WTC11 (cell line): ENCODE data around the gene GABARAPL1. TPM values are rescaled to one million over a fixed set of nuclear protein-coding genes. Genes with fewer than 3 reads are reported as not detected.
"Not testable (repeated sequence)": the region's sequence is repeated elsewhere in the genome, so short reads cannot be mapped to it uniquely, and the experiment has no call there.

ENCODE experiments used
- ATAC-seq: fragments of 200-7000 bp; cut with Tn5 transposase; 2 replicates; pipeline ENCODE4 v1.10.0; 2021; ENCODE audit warnings: mild to moderate bottlenecking, moderate library complexity
- CTCF ChIA-PET: fragments of 300-600 bp; sonication (Branson Sonifier 250); formaldehyde crosslinking; loops from one replicate; lab custom pipeline; 2021; ENCODE audit warnings: antibody characterized with exemption; lab: Charles Lee
- POLR2A ChIA-PET: fragments of 350-600 bp; sonication (Branson Sonifier 250); formaldehyde crosslinking; loops from one replicate; lab custom pipeline; 2021; ENCODE audit warnings: antibody characterized with exemption; lab: Charles Lee
- DNase-seq: peaks from one replicate; pipeline ENCODE4 v3.0.0; 2021; ENCODE audit warnings: low spot score
- H3K27ac Mint-ChIP-seq: 2 replicates; pipeline ENCODE4 v1.8.0; 2021; ENCODE audit warnings: mixed read lengths
- H3K27me3 Mint-ChIP-seq: 2 replicates; pipeline ENCODE4 v1.8.0; 2021; ENCODE audit warnings: low read depth, mild to moderate bottlenecking, moderate library complexity, mixed read lengths
- H3K36me3 Mint-ChIP-seq: 2 replicates; pipeline ENCODE4 v1.8.0; 2021; ENCODE audit warnings: mixed read lengths
- H3K4me1 Mint-ChIP-seq: 2 replicates; pipeline ENCODE4 v1.8.0; 2022; ENCODE audit warnings: mixed read lengths
- H3K4me3 Mint-ChIP-seq: 2 replicates; pipeline ENCODE4 v1.8.0; 2021; ENCODE audit warnings: mild to moderate bottlenecking, moderate library complexity, mixed read lengths
- H3K9me3 Mint-ChIP-seq: 2 replicates; pipeline ENCODE4 v1.8.0; 2021; ENCODE audit warnings: mixed read lengths
- ATF1 ChIP-seq: sonication (generic); formaldehyde crosslinking; IDR thresholded peaks from 2 replicates; pipeline ENCODE4 v1.8.1; 2023; ENCODE audit warnings: mild to moderate bottlenecking, moderate library complexity, missing genetic modification reagents
- CBFB ChIP-seq: sonication (generic); formaldehyde crosslinking; IDR thresholded peaks from 2 replicates; pipeline ENCODE4 v1.8.1; 2022; ENCODE audit warnings: mild to moderate bottlenecking, low read depth, missing genetic modification reagents
- FOXK1 ChIP-seq: sonication (generic); formaldehyde crosslinking; IDR thresholded peaks from 2 replicates; pipeline ENCODE4 v1.8.0; 2022; ENCODE audit warnings: mild to moderate bottlenecking, moderate library complexity, missing genetic modification reagents
- GABPB1 ChIP-seq: sonication (generic); formaldehyde crosslinking; IDR thresholded peaks from 2 replicates; pipeline ENCODE4 v1.8.1; 2023; ENCODE audit warnings: mild to moderate bottlenecking, missing genetic modification reagents
- GRHL2 ChIP-seq: fragments of 250-450 bp; sonication (Bioruptor Pico); IDR thresholded peaks from 2 replicates; pipeline ENCODE4 v1.8.0; 2022; ENCODE audit warnings: mild to moderate bottlenecking, moderate library complexity; ENCODE audit not compliant: insufficient replicate concordance, severe bottlenecking
- GTF2I ChIP-seq: fragments of 250-450 bp; sonication (Bioruptor Pico); conservative IDR thresholded peaks from 2 replicates; pipeline ENCODE4 v1.4.0; 2021; ENCODE audit warnings: mild to moderate bottlenecking
- IRF2 ChIP-seq: sonication (generic); formaldehyde crosslinking; IDR thresholded peaks from 2 replicates; pipeline ENCODE4 v1.8.0; 2022; ENCODE audit warnings: low read depth, missing genetic modification reagents, borderline replicate concordance
- MYBL2 ChIP-seq: sonication (generic); formaldehyde crosslinking; IDR thresholded peaks from 2 replicates; pipeline ENCODE4 v1.8.1; 2023; ENCODE audit warnings: mild to moderate bottlenecking, moderate library complexity, missing genetic modification reagents
- NFE2L1 ChIP-seq: sonication (generic); formaldehyde crosslinking; IDR thresholded peaks from 2 replicates; pipeline ENCODE4 v1.8.1; 2023; ENCODE audit warnings: missing genetic modification reagents
- RORB ChIP-seq: fragments of 250-450 bp; sonication (Bioruptor Pico); IDR thresholded peaks from 2 replicates; pipeline ENCODE4 v1.9.0; 2021; ENCODE audit warnings: mild to moderate bottlenecking
- TEAD4 ChIP-seq: sonication (generic); formaldehyde crosslinking; IDR thresholded peaks from 2 replicates; pipeline ENCODE4 v1.8.0; 2022; ENCODE audit warnings: mild to moderate bottlenecking, missing genetic modification reagents
- TP53 ChIP-seq: sonication (generic); formaldehyde crosslinking; IDR thresholded peaks from 2 replicates; pipeline ENCODE4 v1.8.1; 2023; ENCODE audit warnings: mild to moderate bottlenecking, missing genetic modification reagents
- ZNF416 ChIP-seq: fragments of 250-450 bp; sonication (Bioruptor Pico); IDR thresholded peaks from 2 replicates; pipeline ENCODE4 v1.9.0; 2021; ENCODE audit warnings: mild to moderate bottlenecking, inconsistent platforms
- ZNF423 ChIP-seq: fragments of 250-450 bp; sonication (Bioruptor Pico); IDR thresholded peaks from 2 replicates; pipeline ENCODE4 v2.1.2; 2022; ENCODE audit warnings: mild to moderate bottlenecking, moderate library complexity
- total RNA-seq: library from RNA; stranded (reverse); gene quantifications from 3 replicates; pipeline ENCODE4 v1.2.3, GENCODE V29; 2021
- TF ChIP-seq, protein P1 (sequence below): sonication (generic); formaldehyde crosslinking; IDR thresholded peaks from 2 replicates; pipeline ENCODE4 v1.8.1; 2023; ENCODE audit warnings: mild to moderate bottlenecking, missing genetic modification reagents
- TF ChIP-seq, protein P2 (sequence below): fragments of 250-450 bp; sonication (Bioruptor Pico); IDR thresholded peaks from 2 replicates; pipeline ENCODE4 v1.8.0; 2021; ENCODE audit warnings: mild to moderate bottlenecking
- TF ChIP-seq, protein P3 (sequence below): sonication (generic); formaldehyde crosslinking; IDR thresholded peaks from 2 replicates; pipeline ENCODE4 v1.8.1; 2022; ENCODE audit warnings: missing genetic modification reagents, borderline replicate concordance
- TF ChIP-seq, protein P4 (sequence below): fragments of 250-450 bp; sonication (Bioruptor Pico); IDR thresholded peaks from 2 replicates; pipeline ENCODE4 v1.9.0; 2021; ENCODE audit warnings: mild to moderate bottlenecking
- TF ChIP-seq, protein P5 (sequence below): fragments of 250-450 bp; sonication (Bioruptor Pico); conservative IDR thresholded peaks from 2 replicates; pipeline ENCODE4 v1.9.0; 2021; ENCODE audit warnings: mild to moderate bottlenecking
- TF ChIP-seq, protein P6 (sequence below): sonication (generic); formaldehyde crosslinking; conservative IDR thresholded peaks from 2 replicates; pipeline ENCODE4 v1.8.1; 2022; ENCODE audit warnings: mild to moderate bottlenecking, missing genetic modification reagents

Gene GABARAPL1
- total RNA-seq, 1 experiment from 2014 or later: 85.2 TPM

DNA sequence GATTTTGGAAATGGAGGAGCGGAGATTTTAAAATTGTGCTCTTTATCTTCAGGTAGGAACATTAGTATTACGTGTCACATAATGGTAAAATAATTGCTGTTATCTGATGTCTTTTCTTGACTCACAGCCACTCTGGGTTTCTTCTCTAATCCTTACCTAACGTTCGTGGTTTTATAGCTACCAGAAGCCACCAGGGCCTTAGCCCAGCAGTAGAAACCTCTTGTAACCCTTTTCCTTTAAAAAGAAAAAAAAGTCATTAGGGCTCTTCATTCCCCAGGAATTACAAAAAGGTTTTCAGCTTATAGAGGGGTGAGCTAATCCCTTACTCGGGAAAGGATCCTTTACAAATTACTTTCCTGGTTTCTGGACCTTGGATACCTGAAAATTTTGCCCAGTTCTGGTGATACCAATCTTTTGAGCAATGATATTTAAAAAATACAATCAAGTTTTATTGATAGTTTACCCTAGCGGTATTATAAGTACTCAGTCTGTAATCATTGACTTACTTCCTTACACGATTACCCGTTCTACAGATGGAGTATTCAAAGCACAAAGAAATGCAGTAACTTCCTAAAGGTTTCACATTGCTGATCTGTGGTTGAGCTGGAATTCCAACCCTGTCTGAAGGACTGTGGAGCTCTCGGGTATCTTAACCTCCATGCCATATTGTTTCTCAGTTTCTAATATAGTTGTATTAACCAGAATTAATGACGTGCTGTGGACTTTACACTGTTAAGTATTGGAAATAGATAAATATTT is 1.6 kb downstream of the GABARAPL1 start (continued):
- TF ChIP-seq, protein P1, sequence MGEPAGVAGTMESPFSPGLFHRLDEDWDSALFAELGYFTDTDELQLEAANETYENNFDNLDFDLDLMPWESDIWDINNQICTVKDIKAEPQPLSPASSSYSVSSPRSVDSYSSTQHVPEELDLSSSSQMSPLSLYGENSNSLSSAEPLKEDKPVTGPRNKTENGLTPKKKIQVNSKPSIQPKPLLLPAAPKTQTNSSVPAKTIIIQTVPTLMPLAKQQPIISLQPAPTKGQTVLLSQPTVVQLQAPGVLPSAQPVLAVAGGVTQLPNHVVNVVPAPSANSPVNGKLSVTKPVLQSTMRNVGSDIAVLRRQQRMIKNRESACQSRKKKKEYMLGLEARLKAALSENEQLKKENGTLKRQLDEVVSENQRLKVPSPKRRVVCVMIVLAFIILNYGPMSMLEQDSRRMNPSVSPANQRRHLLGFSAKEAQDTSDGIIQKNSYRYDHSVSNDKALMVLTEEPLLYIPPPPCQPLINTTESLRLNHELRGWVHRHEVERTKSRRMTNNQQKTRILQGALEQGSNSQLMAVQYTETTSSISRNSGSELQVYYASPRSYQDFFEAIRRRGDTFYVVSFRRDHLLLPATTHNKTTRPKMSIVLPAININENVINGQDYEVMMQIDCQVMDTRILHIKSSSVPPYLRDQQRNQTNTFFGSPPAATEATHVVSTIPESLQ: no peak
- TF ChIP-seq, protein P2, sequence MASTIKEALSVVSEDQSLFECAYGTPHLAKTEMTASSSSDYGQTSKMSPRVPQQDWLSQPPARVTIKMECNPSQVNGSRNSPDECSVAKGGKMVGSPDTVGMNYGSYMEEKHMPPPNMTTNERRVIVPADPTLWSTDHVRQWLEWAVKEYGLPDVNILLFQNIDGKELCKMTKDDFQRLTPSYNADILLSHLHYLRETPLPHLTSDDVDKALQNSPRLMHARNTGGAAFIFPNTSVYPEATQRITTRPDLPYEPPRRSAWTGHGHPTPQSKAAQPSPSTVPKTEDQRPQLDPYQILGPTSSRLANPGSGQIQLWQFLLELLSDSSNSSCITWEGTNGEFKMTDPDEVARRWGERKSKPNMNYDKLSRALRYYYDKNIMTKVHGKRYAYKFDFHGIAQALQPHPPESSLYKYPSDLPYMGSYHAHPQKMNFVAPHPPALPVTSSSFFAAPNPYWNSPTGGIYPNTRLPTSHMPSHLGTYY (CRISPR knock-in tag): no peak
- TF ChIP-seq MYBL2 (CRISPR knock-in tag): no peak
- TF ChIP-seq IRF2 (CRISPR knock-in tag): no peak
- no peak for TF ChIP-seq GRHL2 (CRISPR knock-in tag)
- TF ChIP-seq ZNF423 (CRISPR knock-in tag): no peak
- TF ChIP-seq CBFB: no peak
- TF ChIP-seq GTF2I (CRISPR knock-in tag): no peak
- TF ChIP-seq GABPB1 (CRISPR knock-in tag): no peak
- TF ChIP-seq, protein P3, sequence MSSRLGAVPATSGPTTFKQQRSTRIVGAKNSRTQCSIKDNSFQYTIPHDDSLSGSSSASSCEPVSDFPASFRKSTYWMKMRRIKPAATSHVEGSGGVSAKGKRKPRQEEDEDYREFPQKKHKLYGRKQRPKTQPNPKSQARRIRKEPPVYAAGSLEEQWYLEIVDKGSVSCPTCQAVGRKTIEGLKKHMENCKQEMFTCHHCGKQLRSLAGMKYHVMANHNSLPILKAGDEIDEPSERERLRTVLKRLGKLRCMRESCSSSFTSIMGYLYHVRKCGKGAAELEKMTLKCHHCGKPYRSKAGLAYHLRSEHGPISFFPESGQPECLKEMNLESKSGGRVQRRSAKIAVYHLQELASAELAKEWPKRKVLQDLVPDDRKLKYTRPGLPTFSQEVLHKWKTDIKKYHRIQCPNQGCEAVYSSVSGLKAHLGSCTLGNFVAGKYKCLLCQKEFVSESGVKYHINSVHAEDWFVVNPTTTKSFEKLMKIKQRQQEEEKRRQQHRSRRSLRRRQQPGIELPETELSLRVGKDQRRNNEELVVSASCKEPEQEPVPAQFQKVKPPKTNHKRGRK (CRISPR knock-in tag): no peak
- no peak for TF ChIP-seq ZNF416 (CRISPR knock-in tag)
- TF ChIP-seq NFE2L1: no peak
- TF ChIP-seq, protein P4, sequence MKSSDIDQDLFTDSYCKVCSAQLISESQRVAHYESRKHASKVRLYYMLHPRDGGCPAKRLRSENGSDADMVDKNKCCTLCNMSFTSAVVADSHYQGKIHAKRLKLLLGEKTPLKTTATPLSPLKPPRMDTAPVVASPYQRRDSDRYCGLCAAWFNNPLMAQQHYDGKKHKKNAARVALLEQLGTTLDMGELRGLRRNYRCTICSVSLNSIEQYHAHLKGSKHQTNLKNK (CRISPR knock-in tag): no peak

DNA sequence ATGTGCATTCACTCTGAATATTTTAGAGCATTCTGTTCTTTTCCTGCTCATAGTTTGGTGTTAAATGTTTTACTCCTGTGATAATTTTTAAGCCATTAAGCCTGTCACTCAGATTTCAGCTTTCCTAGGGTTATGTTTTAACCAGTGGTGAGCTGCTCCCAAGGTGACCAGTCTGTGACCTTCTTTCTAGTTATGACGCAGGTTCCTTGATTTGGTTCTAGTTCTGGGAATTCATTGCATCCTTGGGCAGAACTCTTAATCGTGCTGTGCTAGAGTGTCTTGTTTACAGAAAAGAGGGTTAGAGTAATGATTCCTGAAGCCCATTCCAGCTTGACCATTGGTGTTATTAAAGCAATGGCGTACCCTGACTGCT is 2.2 kb downstream of the GABARAPL1 start:
- POLR2A ChIA-PET: no interaction called here
- H3K36me3 Mint-ChIP-seq: peaks cover 10% of the 10 kb centered on the region
- H3K9me3 Mint-ChIP-seq: no peaks in the 10 kb centered on the region
- H3K27me3 Mint-ChIP-seq: no peaks in the 10 kb centered on the region; the same call in 1 of the 2 replicates
- CTCF ChIA-PET: interaction anchor here (1.6 kb wide), 1 partner anchor 62 kb away, joined by 9 read pairs; no protein-coding TSS in a partner anchor
- peaks cover 21% of the 10 kb centered on the region for H3K4me1 Mint-ChIP-seq
- ATAC-seq (no peak), DNase-seq (no peak)
- H3K27ac Mint-ChIP-seq: peak overlapping the region; percentile 81
- peak overlapping the region; percentile 92 for H3K4me3 Mint-ChIP-seq
- TF ChIP-seq ATF1 (CRISPR knock-in tag): no peak
- no peak for TF ChIP-seq TP53 (CRISPR knock-in tag)
- TF ChIP-seq, all 79 proteins: peak for 0

DNA sequence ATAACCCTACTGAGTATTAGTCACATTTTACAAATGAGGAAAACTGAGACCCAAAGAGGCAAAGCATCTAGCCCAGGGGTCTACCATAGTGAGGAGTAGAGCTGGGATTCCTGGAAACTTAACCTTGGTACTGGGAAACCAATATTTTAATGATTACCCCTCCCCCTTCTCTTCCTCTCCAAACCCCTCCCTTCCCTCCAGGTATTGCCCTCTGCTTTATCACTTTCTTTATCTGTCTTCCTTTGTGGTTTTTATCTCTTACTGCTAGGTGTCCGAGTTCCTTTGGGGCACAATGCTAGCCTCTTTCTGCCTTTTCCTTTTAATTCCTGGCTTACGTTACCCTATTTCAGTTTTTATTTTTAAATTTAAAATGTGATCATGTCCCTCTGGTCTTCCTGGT is 2.8 kb downstream of the GABARAPL1 start:
- Mint-ChIP-seq H3K27ac (peak overlapping the region; percentile 81), H3K4me1 (peaks cover 21% of the 10 kb centered on the region), H3K9me3 (no peaks in the 10 kb centered on the region), H3K4me3 (peak overlapping the region; percentile 92), H3K27me3 (no peaks in the 10 kb centered on the region; the same call in 1 of the 2 replicates), H3K36me3 (peaks cover 16% of the 10 kb centered on the region)
- ChIA-PET POLR2A (no interaction called here), CTCF (no interaction called here)
- TF ChIP-seq, protein P5, sequence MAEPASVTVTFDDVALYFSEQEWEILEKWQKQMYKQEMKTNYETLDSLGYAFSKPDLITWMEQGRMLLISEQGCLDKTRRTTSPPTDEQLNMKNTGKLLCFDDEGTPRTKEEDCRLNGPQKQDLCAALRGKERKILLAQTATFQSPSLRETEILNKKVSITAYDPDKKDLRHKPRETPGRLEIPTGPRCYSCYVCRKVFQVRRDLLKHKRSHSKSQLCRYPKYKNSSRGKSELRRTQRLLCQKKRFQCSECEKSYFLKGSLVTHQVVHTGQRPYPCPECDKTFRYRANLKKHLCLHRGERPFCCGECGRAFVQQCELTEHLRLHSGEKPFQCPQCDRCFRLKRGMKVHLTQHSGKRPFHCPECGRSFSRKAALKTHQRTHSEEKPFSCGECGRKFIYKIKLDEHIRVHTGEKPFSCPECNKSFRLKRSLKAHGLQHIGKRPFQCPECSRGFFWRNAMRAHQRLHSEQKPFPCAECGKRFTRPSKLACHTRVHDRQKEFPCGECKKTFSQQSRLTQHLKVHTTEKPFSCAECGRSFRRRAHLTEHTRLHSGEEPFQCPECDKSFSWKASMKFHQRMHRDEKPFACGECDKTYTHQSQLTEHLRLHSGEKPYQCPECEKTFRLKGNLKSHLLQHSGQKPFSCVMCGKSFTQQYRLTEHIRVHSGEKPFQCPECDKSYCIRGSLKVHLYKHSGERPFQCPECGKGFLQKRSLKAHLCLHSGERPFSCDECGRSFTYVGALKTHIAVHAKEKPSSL (CRISPR knock-in tag): no peak
- TF ChIP-seq CBFB (no peak), FOXK1 (no peak), RORB (CRISPR knock-in tag) (no peak), TEAD4 (CRISPR knock-in tag) (no peak), TP53 (CRISPR knock-in tag) (no peak)
- TF ChIP-seq, protein P6, sequence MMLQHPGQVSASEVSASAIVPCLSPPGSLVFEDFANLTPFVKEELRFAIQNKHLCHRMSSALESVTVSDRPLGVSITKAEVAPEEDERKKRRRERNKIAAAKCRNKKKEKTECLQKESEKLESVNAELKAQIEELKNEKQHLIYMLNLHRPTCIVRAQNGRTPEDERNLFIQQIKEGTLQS: no peak
- ATAC-seq (no peak), DNase-seq (no peak)

DNA sequence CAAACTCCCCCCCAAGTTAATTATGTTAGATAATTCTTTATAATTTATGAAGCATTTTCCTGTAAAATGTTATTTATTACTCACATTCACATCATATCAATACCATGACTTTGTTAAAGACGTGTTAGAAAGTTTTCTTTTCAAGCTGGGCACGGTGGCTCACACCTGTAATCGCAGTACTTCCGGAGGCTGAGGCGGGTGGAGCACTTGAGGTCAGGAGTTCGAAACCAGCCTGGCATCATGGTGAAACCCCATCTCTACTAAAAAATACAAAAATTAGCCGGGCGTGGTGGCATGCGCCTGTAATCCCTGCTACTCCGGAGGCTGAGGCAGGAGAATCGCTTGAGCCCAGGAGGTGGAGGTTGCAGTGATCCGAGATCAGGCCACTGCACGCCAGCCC is 3.3 kb downstream of the GABARAPL1 start:
- H3K27ac Mint-ChIP-seq, CTCF ChIA-PET, H3K27me3 Mint-ChIP-seq, POLR2A ChIA-PET, H3K9me3 Mint-ChIP-seq, DNase-seq, ATAC-seq: not testable (repeated sequence)
- Mint-ChIP-seq H3K4me3 (peak overlapping the region; percentile 92; the same call in 1 of the 2 replicates), H3K36me3 (peaks cover 21% of the 10 kb centered on the region), H3K4me1 (peaks cover 21% of the 10 kb centered on the region)
